HG03571 (cell line): ENCODE data around the gene FGF12.

Source experiments
- ATAC-seq: cut with Tn5 transposase; IDR thresholded peaks from one replicate; pipeline ENCODE4 v1.9.1; 2021; ENCODE audit not compliant: unreplicated experiment

FGF12 gene

DNA sequence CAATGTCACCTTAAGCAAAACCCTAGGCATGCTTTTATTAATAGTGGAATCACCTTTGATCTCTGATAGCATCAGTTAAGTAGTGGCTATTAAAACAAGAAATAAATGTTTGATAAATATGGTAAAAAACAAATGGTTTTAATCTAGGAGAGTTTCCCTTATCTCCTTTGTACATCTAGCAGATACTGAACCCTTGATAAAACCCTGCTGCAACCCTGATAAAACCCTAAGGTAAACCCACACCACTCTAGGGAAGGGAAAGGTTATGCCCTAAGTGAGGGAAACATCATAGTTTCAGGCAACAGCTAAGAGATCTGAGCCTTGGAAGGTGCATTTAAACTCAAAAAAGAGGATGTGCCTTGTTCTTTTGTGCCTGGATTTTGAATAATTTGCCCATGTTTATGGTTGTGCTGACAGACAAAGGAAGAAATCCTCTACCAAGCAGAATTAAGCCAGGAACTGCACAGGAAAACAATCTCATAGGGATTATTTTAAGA, 309.7 kb downstream of the FGF12 start:
- no peak for ATAC-seq

- no peak for ATAC-seq
These were observed 310.3 kb downstream of the FGF12 start for GRCh38 chr3:192417017-192417416.

DNA sequence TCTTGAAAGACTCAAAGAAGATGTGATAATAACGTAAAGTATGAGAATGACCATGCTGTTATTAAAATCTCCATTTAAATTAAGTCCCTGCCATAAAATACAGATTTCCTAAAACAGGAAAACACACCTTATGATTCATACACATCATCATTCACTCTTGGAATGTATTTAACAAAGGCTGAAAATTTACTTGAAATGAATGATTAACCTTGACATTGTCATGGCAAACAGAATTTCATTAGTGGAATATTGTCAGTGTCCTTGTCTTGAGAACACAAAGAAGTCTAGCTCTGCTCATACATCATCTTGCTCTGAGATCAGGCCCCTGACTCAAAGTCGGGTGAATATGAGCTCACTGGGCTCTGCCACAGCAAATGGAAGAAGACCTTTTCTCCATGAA, 313.9 kb downstream of the FGF12 start:
- ATAC-seq: no peak

GRCh38 chr3:192410684-192410960, 316.7 kb downstream of the FGF12 start:
- no peak for ATAC-seq

DNA sequence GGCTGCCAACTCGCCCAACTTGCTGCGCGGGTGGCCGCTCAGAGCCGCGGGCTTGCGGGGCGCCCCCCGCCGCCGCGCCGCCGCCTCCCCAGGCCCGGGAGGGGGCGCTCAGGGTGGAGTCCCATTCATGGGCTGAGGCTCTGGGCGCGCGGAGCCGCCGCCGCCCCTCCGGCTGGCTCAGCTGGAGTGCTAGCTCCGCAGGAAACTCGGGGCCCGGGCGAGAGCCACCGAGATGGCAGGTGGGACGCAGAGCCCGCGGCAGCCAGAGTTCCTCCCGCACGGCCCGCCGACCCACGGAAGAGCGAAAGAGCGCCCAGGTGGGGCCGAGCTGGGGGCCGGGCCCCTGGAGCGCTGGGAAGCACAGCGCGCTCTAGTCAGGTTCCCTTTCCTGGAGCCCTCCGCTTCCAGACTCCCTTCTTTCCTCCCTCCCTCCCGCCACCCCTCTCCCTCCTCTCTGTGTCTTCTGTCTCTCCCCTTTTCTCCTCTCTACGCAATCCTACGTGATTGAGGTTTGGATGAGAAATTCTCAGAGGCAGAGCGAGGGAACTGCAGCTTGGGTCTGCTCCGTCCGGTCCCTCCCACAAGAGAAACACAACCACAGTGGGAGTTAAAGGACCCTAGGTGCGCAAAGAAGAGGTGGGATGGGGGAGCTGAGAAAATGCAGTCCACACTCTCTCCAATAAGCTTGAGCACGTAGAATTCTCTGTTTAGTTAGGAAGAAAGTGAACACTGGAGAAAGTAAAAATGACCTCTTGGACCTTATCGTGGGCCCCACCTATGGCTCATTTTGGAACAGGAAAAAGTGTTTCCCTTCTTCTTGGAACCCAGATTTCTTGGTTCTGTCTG, 317.3 kb downstream of the FGF12 start:
- ATAC-seq: peak; percentile 13

- ATAC-seq: peak; percentile 46
These were observed 318.0 kb downstream of the FGF12 start for GRCh38 chr3:192409201-192409837.

DNA sequence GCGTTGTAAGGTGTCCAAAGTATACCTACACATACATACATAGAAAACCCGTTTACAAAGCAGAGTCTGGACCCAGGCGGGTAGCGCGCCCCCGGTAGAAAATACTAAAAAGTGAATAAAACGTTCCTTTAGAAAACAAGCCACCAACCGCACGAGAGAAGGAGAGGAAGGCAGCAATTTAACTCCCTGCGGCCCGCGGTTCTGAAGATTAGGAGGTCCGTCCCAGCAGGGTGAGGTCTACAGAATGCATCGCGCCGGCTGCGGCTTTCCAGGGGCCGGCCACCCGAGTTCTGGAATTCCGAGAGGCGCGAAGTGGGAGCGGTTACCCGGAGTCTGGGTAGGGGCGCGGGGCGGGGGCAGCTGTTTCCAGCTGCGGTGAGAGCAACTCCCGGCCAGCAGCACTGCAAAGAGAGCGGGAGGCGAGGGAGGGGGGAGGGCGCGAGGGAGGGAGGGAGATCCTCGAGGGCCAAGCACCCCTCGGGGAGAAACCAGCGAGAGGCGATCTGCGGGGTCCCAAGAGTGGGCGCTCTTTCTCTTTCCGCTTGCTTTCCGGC, 318.6 kb downstream of the FGF12 start:
- ATAC-seq: no peak

DNA sequence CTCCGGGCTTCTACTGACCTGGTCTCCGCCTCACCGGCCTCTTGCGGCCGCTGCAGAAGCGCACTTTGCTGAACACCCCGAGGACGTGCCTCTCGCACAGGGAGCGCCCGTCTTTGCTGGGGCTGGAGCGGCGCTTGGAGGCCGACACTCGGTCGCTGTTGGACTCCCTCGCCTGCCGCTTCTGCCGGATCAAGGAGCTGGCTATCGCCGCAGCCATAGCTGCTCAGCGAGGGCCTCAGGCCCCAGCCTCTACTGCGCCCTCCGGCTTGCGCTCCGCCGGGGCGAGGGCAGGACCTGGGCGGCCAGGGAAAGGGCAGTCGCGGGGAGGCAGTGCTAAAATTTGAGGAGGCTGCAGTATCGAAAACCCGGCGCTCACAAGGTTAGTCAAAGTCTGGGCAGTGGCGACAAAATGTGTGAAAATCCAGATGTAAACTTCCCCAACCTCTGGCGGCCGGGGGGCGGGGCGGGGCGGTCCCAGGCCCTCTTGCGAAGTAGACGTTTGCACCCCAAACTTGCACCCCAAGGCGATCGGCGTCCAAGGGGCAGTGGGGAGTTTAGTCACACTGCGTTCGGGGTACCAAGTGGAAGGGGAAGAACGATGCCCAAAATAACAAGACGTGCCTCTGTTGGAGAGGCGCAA, 319.2 kb downstream of the FGF12 start:
- ATAC-seq: no peak

GRCh38 chr3:192399767-192400166, 327.6 kb downstream of the FGF12 start:
- ATAC-seq: no peak

- ATAC-seq: no peak
These were observed 330.3 kb downstream of the FGF12 start for GRCh38 chr3:192397012-192397411.

GRCh38 chr3:192395506-192395905, 331.8 kb downstream of the FGF12 start:
- no peak for ATAC-seq

DNA sequence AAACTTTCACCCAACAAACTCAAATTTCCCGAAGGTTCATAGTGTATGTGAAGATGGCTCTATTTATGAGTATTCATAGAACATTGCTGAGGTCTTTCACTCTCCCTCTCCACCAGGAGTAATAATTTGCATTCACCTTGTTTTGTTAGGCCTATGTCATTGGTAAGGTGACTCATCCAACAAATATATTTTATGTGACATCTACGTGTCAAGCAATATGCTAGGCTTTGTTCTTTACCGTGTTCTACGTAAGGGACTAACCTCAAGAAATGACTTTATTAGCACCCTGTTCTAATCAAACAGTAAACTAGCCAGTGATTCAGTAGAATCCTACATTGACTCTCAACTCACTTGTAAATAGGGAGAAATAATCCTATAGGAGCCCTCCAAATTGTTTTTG, 334.4 kb downstream of the FGF12 start:
- ATAC-seq: no peak

- no peak for ATAC-seq
These were observed 344.5 kb downstream of the FGF12 start for GRCh38 chr3:192382861-192383260.

DNA sequence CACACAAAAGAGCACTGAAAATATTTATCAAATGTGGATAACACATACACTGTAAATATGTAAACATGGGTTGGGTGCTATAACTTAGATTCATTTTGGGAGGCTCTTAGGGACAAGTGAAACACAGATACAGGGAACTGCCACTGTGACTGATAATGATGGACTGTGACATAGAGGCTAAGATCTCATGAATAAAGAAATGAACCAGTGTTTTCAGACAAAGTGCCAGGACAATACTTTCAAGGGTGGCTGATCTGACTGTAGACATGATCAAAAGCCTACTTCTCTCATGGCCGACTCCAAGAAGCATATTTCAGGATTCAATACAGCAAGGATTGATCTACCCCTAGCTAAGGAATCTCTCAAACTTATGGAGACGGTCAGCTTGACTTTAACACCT, 353.8 kb downstream of the FGF12 start:
- ATAC-seq: no peak

- ATAC-seq: no peak
These were observed 354.3 kb downstream of the FGF12 start for GRCh38 chr3:192373032-192373431.

DNA sequence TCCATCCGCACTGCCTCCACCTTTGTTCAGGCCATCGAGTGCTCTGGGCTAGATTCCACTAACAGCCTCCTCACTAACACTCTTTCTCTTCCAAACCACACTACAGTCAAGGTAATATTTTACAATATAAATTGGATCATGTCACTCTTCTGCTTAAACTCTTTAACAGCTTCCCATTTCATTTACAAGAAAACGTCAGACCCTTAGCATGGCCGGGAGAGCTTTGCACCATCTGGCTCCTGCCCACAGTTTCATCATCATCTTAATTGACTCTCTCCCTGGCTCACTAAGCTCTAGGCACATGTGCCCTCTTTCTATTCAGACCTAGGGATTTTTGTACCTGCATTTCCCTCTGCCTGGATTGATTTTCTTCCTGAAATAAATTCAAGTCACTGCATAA, 354.7 kb downstream of the FGF12 start:
- ATAC-seq: no peak

DNA sequence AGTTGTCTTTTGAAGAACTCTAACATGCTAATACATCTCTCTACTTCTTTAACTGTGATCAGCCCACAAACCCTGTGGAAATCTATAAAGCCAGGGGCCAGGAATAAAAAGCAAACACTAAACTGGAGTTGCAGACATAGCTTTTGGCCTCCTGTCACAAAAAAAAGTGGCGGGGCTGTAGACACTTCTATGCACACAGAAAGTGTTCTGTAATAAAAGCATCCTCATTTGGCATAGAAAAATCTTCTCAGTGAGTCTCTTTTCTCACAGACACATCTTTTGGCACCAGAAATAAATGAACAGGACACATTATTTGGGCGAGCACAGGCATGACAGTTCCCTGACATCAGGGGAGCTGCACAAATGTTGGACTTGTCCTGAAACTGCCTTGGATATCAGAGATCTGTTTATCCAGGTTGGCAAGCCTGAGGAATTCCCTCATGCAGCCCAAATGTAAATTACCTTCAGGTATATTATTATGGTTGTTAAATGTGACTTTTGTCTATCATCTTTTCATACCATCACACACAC, 355.4 kb downstream of the FGF12 start:
- no peak for ATAC-seq

DNA sequence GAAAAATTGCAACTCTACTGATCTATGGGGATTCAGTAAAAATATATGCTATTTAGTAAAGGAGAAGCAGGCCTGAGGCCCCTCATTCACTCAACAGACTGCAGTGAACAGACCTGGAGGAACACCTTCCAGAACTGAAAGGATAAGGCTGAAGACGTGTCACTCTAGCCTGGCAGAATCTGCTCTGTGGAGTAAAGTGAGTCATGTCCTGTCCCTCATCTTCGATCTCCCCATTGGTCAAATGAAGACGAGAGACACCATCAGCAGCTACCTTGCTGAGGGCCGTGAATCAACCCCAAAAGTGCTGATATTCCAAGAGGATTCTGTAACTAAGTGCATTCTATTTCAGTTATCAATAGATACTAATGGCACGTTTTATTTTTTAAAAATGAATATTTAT, 359.7 kb downstream of the FGF12 start:
- ATAC-seq: no peak

DNA sequence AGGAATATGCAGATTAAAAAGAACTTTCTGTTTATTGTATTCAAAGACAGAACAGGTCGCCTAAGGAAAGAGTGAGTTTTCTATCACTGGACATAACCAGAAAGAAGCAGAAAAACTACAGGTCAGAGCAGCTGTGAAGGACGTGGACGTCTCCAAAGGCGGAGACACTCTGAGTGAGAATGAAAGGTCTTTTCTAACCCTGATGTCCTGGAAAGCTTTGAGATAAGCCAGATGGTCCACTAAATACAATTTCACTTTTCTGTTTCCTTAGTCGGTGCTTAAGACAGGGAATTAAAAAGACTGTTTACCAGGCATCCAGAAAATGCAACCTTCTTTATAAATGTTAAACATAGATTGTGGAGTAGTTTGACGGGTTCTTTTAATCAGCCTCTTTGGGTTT, 360.4 kb downstream of the FGF12 start:
- ATAC-seq: no peak

DNA sequence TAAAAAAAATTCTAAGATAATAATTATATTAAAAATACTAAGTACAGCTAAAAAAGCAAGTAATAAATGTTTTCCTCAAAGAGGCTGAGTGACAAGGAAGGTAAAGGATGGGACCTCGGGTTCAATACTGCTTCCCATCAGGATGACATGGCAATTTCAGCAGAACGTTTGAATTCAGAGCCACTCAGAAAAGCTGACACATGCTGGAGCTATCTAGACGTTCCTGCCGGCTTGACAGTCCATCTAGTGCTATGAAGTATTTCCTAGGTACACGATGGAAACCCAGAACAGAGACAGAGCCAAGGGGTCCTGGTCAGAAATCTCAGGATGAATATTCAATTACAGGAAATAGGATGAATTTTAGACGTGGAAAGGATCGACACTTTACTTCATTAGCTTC, 361.8 kb downstream of the FGF12 start:
- ATAC-seq: no peak

DNA sequence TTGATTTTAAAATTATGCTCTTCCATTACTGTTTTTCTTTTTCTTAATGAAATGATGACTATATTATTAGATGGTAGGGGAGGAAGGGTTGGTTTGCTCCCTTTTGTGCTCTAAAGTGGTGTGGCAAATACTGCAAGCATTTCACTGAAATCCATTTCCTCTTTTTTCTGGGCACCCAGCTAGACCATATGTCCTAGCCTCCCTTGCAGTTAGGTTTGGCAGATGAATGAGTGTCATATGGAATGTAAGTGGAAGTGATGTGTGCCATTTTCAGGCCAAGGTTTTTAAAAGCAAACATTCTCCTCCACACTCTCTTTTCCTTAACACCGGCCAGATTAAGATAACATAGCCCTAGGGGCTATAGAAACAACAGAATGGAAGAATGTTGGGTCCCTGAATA, 363.0 kb downstream of the FGF12 start:
- ATAC-seq: no peak

GRCh38 chr3:192354687-192355086, 372.7 kb downstream of the FGF12 start:
- ATAC-seq: no peak
